IPS DF 4.7 (cell line): ENCODE results near the gene SNRPA.
"Not testable (repeated sequence)": the region's sequence is repeated elsewhere in the genome, so short reads cannot be mapped to it uniquely, and the experiment has no call there.

Experiments used
- DNase-seq: peaks from one replicate; pipeline ENCODE4 v3.0.0-alpha.2; 2013; ENCODE audit warnings: low spot score; ENCODE audit errors: extremely low read depth

SNRPA gene

DNA sequence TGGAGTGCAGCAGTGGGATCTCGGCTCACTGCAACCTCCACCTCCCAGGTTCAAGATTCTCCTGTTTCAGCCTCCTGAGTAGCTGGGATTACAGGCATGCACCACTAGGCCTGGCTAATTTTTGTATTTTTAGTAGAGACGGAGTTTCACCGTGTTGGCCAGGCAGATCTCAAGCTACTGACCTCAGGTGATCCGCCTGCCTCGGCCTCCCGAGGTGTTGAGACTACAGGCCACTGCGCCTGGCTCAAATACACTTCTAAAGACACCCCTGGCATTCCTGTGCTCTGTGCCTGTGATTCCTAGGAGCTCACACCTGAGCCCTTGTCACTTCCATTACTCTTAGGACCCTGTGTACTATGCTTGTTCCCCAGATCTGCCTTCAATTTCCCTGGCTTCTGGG is 61.6 kb downstream of the SNRPA start:
- not testable (repeated sequence) for DNase-seq

DNA sequence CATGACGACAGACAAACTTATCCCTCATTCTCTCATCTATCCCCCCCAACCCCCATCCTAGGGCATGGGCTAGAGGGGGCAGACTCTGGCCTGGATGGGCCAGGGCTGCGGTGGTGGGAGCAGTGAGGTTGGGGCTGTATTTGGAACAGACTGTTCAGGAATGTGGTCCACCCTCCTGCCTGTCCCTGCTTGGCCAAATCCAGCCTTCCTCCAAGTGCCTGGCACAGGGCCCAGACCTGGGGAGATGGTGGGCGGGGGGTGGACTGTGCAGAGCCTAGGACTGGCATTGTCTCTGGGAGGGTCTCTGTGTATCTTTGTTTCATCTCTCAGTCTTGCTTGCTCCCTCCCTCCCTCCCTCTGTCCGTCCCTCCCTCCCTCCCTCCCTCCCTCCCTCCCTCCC is 62.2 kb downstream of the SNRPA start:
- DNase-seq = no peak
